Cerebellar nuclear complex (tissue), 1 donor: ENCODE results near the gene C13orf46.

Experiments
- DNase-seq, 2 experiments: peaks; one replicate each; lab custom pipeline; 2025; lab: John Stamatoyannopoulos, UW

Gene C13orf46

GRCh38 chr13:113954046-113954835, 19.6 kb downstream of the C13orf46 start:
- no peak for DNase-seq

- DNase-seq, result no peak
Observed at GRCh38 chr13:113953561-113953960, 20.3 kb downstream of the C13orf46 start.

- DNase-seq, result no peak
Observed at GRCh38 chr13:113952983-113953520, 20.8 kb downstream of the C13orf46 start.

- DNase-seq, result no peak
Observed at GRCh38 chr13:113952151-113952982, 21.5 kb downstream of the C13orf46 start.

- DNase-seq, result no peak
Observed at GRCh38 chr13:113951246-113951999, 22.5 kb downstream of the C13orf46 start.

- DNase-seq, result no peak
Observed at GRCh38 chr13:113950451-113951245, 23.2 kb downstream of the C13orf46 start.

GRCh38 chr13:113949546-113949945, 24.3 kb downstream of the C13orf46 start:
- DNase-seq, result no peak

- DNase-seq, result no peak
Observed at GRCh38 chr13:113948034-113948742, 25.7 kb downstream of the C13orf46 start.

- DNase-seq, result no peak
Observed at GRCh38 chr13:113947311-113948033, 26.4 kb downstream of the C13orf46 start.

GRCh38 chr13:113946409-113947181, 27.3 kb downstream of the C13orf46 start:
- no peak for DNase-seq

GRCh38 chr13:113945857-113946408, 27.9 kb downstream of the C13orf46 start:
- DNase-seq, result no peak

- DNase-seq, result no peak
Observed at GRCh38 chr13:113943821-113944565, 29.9 kb downstream of the C13orf46 start.

- DNase-seq, result no peak
Observed at GRCh38 chr13:113942591-113943103, 31.2 kb downstream of the C13orf46 start.

GRCh38 chr13:113941571-113942191, 32.2 kb downstream of the C13orf46 start:
- DNase-seq, result no peak

- DNase-seq, result no peak
Observed at GRCh38 chr13:113939944-113940297, 34.0 kb downstream of the C13orf46 start.

GRCh38 chr13:113939129-113939943, 34.5 kb downstream of the C13orf46 start:
- DNase-seq, result no peak

GRCh38 chr13:113938716-113939115, 35.2 kb downstream of the C13orf46 start:
- no peak for DNase-seq
